ENCODE data around the gene ADCYAP1R1.

Gene ADCYAP1R1

GRCh38 chr7:31051598-31052486 lies at the start of gene ADCYAP1R1:
Gene ADCYAP1R1, plus strand, starts transcription at chr7:31052308. Its CDS starts 10,957 bp downstream, at chr7:31063265.
- DNase-seq, result no peak

GRCh38 chr7:31003097-31003496 lies 49.0 kb upstream of the ADCYAP1R1 start:
- DNase-seq, result no peak

GRCh38 chr7:31003721-31004120 lies 48.4 kb upstream of the ADCYAP1R1 start:
- DNase-seq, result no peak

GRCh38 chr7:31004393-31004792 lies 47.7 kb upstream of the ADCYAP1R1 start:
- DNase-seq, result no peak

- no peak for DNase-seq
Observed at GRCh38 chr7:31006857-31007256, 45.3 kb upstream of the ADCYAP1R1 start.

- no peak for DNase-seq
Observed at GRCh38 chr7:31007634-31008033, 44.5 kb upstream of the ADCYAP1R1 start.

- DNase-seq, result no peak
Observed at GRCh38 chr7:31014826-31015225, 37.3 kb upstream of the ADCYAP1R1 start.

- DNase-seq, result no peak
Observed at GRCh38 chr7:31017032-31017675, 35.0 kb upstream of the ADCYAP1R1 start.

GRCh38 chr7:31017721-31018120 lies 34.4 kb upstream of the ADCYAP1R1 start:
- no peak for DNase-seq

- DNase-seq, result no peak
Observed at GRCh38 chr7:31019509-31019908, 32.6 kb upstream of the ADCYAP1R1 start.

- DNase-seq, result no peak
Observed at GRCh38 chr7:31020161-31020560, 31.9 kb upstream of the ADCYAP1R1 start.

GRCh38 chr7:31020652-31021051 lies 31.5 kb upstream of the ADCYAP1R1 start:
- no peak for DNase-seq

GRCh38 chr7:31022117-31022516 lies 30.0 kb upstream of the ADCYAP1R1 start:
- no peak for DNase-seq

GRCh38 chr7:31022726-31023125 lies 29.4 kb upstream of the ADCYAP1R1 start:
- no peak for DNase-seq

- DNase-seq, result no peak
Observed at GRCh38 chr7:31023877-31024276, 28.2 kb upstream of the ADCYAP1R1 start.

- DNase-seq, result no peak
Observed at GRCh38 chr7:31027161-31027965, 24.7 kb upstream of the ADCYAP1R1 start.

GRCh38 chr7:31028006-31028405 lies 24.1 kb upstream of the ADCYAP1R1 start:
- DNase-seq, result no peak

GRCh38 chr7:31028417-31028992 lies 23.6 kb upstream of the ADCYAP1R1 start:
- DNase-seq, result no peak

GRCh38 chr7:31029251-31030042 lies 22.7 kb upstream of the ADCYAP1R1 start:
- DNase-seq, result no peak

GRCh38 chr7:31033674-31034300 lies 18.3 kb upstream of the ADCYAP1R1 start:
- no peak for DNase-seq

GRCh38 chr7:31036924-31037323 lies 15.2 kb upstream of the ADCYAP1R1 start:
- no peak for DNase-seq

- no peak for DNase-seq
Observed at GRCh38 chr7:31043051-31043471, 9.0 kb upstream of the ADCYAP1R1 start.
